KOPT-K1 (cell line): Measurements from ENCODE around the gene FGB.

Experiments used
- H3K27ac ChIP-seq: fragments of 200-600 bp; sonication (generic); 2 replicates; pipeline ENCODE4 v1.5.1; 2016; ENCODE audit warnings: antibody characterized with exemption, mild to moderate bottlenecking, low read depth, low read length; ENCODE audit not compliant: poor library complexity, severe bottlenecking
- H3K36me3 ChIP-seq: fragments of 200-600 bp; sonication (generic); 2 replicates; pipeline ENCODE4 v1.5.1; 2017; ENCODE audit warnings: antibody characterized with exemption, mild to moderate bottlenecking, low read length, moderate library complexity; ENCODE audit not compliant: insufficient read depth
- H3K9me3 ChIP-seq: fragments of 200-600 bp; sonication (generic); 2 replicates; pipeline ENCODE4 v1.5.1; 2017; ENCODE audit warnings: antibody characterized with exemption, low read length, mild to moderate bottlenecking; ENCODE audit not compliant: insufficient read depth, poor library complexity, severe bottlenecking

Gene FGB

DNA sequence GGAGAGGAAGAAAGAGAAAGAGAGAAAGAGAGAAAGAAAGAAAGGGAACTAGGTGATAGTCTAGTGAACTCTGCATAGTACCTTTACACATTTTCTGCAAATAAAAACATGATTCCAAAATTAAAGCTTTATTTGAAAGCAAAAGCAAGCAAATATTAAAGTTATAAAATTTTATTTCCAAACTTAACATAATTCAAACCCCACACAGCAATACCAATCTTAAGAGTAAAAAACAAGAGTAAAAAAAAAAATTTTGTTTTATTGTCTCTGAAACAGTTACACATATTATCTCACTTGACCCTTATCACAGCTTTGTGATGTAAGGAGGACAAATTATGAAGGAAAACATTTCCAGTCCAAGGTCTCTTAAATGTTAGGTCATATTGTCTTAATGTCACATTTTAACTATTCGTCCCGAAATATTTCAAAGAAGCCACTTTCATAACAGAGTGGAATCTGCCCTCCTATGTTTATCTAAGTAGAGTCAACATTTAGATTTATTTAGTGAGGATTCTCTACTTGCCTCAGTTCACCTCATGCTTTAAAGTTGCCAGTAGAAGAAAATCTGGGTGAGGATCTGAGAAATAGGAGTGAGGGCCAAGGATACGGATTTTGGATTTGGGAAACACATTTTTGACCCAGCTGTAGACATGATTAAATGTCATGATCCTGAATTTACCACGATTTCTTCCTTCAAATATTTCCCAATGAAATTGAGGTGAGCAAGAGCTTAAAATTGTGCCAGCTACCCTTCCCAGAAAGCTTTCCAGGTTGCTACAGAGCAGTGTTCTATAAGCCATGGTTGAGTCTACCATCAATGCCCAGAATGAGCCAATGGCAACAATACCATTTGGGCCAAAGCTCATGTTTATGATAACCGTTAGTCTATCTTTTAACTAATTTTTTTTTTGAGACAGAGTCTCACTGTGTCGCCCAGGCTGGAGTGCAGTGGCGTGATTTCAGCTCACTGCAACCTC is 35.3 kb downstream of the FGB start:
- Histone ChIP-seq H3K36me3 (no peaks in the 10 kb centered on the region), H3K27ac (no peak overlapping the region), H3K9me3 (no peaks in the 10 kb centered on the region)

DNA sequence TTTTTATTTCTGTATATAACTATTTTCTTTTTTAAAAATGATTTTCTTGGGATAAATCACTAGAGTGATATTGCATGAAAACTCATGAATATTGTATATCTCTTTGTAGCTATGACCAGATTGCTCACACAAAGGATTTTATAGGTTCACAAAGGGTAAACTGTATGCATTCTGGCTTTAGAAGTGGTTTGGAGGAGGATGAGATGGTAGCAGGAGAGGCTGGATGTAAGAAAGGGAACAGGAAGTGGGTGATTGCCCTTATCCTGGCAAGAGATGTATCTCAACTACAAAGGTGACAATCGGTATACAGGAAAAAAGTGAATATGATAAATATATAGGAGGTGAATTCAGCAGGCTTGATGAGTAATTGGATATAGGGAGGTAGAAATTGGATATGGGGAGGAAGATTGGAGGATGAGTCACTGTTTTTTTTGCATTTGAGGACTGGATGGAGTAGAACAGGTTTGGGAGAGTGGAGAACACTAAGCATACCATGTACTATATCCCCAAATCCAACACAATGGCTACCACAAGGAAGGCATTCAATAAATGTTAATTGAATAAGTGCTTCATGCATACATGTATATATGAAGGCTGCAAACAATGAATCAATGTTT is 39.7 kb downstream of the FGB start:
- Histone ChIP-seq H3K9me3 (no peaks in the 10 kb centered on the region), H3K27ac (no peak overlapping the region), H3K36me3 (no peaks in the 10 kb centered on the region)

- Histone ChIP-seq H3K9me3 (no peaks in the 10 kb centered on the region), H3K36me3 (no peaks in the 10 kb centered on the region), H3K27ac (no peak overlapping the region)
Observed at GRCh38 chr4:154603033-154603943, 40.5 kb downstream of the FGB start.

DNA sequence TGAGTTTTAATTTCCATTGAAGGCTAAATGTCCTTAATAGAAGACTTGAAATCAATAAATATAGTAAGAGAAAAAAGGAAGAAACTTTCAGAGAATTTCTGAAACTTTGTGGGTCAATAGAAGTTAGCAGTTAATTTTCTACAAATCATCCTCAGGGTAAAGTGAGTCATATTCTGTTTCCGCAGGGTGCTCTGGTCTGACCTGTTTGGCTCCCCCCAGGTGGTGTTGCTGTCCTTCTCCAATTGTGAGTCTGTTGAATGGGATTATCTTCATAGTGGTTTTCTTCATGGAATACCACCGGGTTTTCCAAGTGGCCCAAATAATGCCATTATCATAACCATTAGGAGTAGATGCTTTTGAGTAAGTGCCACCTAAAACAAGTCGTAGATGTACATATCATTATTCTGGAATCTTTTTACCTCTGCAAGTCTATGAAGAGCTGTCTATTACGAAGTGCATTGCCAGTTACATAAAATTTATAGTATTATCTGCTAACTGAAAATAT is 41.9 kb downstream of the FGB start:
- Histone ChIP-seq H3K27ac (no peak overlapping the region), H3K36me3 (no peaks in the 10 kb centered on the region), H3K9me3 (no peaks in the 10 kb centered on the region)

- H3K9me3 ChIP-seq: no peaks in the 10 kb centered on the region
- H3K36me3 ChIP-seq: no peaks in the 10 kb centered on the region
- no peak overlapping the region for H3K27ac ChIP-seq
Observed at GRCh38 chr4:154606728-154607723, 44.2 kb downstream of the FGB start.

DNA sequence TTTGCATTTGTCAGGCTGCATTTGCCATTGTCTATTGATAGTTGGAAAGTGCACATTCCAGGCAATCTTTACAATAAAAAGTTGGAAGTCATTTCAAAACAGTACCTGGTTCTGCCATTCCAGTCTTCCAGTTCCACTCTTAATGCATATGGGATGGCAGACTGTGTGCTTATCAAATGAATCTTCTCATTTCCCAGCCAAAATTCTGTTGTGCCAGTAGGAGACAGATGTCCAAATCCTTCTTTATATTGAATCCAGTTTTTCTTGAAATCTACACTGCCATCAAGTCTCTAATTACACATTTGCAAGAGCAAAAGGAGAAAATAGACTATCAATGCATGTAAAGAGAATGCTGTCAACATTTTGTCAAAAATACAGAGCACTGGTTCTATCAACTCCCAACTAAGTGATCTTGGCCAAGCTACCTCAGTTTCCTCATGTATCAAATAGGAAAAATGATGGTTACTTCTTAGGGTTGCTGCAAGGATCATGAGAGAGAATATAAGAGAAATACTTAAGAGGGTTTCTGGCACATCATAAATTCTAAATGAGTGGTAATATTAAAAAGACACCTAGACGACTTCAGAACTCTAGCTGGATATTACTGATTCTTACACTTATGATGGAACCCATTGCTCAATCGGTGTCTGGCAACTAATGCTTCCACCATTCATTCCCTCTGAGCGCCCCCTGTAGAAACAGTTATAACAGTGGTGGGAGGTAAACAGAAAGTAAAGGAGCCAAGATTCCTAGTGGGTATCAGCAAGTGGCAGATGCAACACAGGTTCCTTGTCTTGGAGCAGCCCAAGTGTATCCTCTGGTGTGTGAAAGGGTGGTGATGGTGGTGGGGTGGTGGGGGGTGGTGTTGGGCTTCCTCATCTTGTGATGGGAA is 45.8 kb downstream of the FGB start:
- H3K9me3 ChIP-seq: no peaks in the 10 kb centered on the region
- H3K27ac ChIP-seq: no peak overlapping the region
- H3K36me3 ChIP-seq: no peaks in the 10 kb centered on the region

DNA sequence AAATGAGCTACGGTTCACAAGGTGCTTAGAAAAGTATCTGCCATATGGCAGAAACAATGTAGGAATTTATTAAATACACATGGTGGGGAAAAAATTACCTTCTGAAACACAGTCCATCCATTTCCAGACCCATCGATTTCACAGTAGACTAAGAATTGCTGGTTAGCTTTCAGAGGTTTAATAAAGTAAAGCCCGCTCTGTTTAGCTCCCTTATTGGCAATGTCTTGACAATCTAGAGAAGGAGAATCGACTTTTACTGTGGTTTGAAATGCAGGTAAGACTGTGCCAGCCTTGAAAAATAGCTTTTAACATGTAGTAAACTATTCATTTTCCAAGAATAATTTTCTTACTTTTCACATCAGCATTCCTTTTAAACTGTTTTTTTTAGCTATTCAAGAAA is 46.7 kb downstream of the FGB start:
- Histone ChIP-seq H3K27ac (no peak overlapping the region), H3K9me3 (no peaks in the 10 kb centered on the region), H3K36me3 (no peaks in the 10 kb centered on the region)

DNA sequence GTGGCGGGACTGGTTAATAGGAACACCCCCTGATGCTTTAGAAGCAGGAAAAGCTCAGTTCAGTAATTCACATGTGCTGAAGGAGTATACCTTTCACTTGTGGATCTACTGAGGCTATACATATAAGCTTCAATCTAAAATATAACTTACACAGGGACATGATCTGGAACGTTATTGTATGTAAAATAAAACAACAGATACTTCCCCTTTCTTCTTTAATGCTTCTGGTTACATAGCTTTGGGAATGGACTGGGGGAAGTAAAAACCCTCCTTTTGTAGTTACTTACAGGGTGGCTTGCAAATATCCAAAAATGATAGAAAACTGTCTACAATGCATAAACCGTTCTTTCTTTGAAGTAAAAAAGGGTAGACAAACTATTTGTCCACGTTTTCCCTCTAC is 47.8 kb downstream of the FGB start:
- H3K27ac ChIP-seq: no peak overlapping the region
- no peaks in the 10 kb centered on the region for H3K9me3 ChIP-seq
- H3K36me3 ChIP-seq: no peaks in the 10 kb centered on the region

- Histone ChIP-seq H3K36me3 (no peaks in the 10 kb centered on the region), H3K9me3 (no peaks in the 10 kb centered on the region), H3K27ac (no peak overlapping the region)
Observed at GRCh38 chr4:154611833-154612232, 49.0 kb downstream of the FGB start.

DNA sequence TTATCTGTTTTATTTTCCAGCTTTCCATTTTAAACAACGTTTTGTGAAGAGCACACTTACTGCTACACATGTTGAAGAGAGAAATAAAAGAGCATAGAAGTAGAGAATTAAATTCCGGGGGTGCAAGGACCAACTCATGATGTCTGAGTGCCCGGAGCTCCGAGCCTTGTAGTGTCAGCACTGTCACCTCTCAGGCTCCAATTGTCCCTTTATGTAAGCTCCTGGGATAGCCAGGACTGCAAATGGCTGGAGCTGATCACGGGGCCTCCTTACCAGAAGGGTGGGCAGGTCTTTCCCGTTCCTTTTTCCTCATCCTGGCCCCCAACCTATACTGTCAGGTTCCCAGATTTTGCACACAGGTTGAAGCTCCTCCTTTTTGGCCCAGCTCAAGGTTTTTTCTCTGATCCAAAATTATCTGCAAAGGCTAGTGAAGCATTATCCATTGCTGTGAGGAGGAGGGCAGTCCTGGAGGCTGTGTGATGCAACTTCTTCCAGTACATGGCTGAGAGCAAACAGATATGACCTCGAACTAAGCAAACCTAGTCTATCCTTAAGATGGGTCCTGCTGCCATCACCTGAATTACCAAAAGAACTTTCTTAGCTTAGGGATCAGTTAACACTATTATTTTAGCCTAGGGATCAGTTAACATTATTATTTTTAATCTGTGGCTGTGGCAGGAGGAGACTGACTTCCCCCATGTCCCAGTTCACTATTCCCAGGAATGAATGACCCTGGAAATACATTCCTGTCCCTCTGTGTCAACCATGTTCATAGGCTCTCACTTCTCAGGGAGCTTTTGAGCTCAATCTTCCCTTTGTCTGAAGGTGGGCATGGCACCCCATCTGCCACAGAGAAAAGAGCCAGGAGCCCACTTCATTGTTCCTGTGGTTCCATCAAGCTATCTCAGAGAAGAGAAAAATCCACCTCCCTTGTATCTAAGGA is 49.9 kb downstream of the FGB start, which contains the start of gene FGG:
FGG (minus strand) TSS at position 185 of the 943 bp plus-strand sequence; CDS start at position 138, 47 bp downstream.
- no peaks in the 10 kb centered on the region for H3K9me3 ChIP-seq
- H3K27ac ChIP-seq: no peak within 1 kb of the TSS
- no peaks in the 10 kb centered on the region for H3K36me3 ChIP-seq

GRCh38 chr4:154614306-154614705 is 51.5 kb downstream of the FGB start:
- no peak overlapping the region for H3K27ac ChIP-seq
- no peaks in the 10 kb centered on the region for H3K36me3 ChIP-seq
- no peaks in the 10 kb centered on the region for H3K9me3 ChIP-seq

GRCh38 chr4:154615211-154615610 is 52.4 kb downstream of the FGB start:
- Histone ChIP-seq H3K27ac (no peak overlapping the region), H3K36me3 (no peaks in the 10 kb centered on the region), H3K9me3 (no peaks in the 10 kb centered on the region)
